ENCODE results near the gene ZSWIM7.

DNA sequence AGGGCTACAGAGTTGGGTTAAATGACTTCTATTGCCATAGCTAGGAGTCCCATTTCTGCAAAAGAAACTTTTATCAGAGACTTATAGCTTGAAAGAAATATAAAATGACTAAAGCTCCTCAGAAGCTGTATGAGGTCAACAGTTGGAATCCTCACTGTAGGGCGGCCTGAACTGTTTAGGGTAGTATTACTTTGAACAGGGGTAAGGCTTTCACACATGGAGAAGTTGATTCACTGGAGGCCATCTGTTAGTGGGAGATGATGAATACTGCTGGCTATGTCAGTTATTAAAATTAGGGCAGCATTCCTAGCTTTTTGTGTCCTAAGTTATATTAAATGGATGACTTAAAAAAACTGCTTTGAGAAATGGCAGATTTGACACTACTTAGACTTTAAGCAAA lies 6.1 kb upstream of the ZSWIM7 start:
- TF ChIP-seq, protein P1, sequence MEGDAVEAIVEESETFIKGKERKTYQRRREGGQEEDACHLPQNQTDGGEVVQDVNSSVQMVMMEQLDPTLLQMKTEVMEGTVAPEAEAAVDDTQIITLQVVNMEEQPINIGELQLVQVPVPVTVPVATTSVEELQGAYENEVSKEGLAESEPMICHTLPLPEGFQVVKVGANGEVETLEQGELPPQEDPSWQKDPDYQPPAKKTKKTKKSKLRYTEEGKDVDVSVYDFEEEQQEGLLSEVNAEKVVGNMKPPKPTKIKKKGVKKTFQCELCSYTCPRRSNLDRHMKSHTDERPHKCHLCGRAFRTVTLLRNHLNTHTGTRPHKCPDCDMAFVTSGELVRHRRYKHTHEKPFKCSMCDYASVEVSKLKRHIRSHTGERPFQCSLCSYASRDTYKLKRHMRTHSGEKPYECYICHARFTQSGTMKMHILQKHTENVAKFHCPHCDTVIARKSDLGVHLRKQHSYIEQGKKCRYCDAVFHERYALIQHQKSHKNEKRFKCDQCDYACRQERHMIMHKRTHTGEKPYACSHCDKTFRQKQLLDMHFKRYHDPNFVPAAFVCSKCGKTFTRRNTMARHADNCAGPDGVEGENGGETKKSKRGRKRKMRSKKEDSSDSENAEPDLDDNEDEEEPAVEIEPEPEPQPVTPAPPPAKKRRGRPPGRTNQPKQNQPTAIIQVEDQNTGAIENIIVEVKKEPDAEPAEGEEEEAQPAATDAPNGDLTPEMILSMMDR (IDR thresholded peaks at IDR 0.05) = no peak
- TF ChIP-seq EZH2 (IDR thresholded peaks at IDR 0.05) (no peak), EZH2phosphoT487 (IDR thresholded peaks at IDR 0.05) (no peak)
